HepG2 (cell line): ENCODE data around the gene PCGF2. TPM values are rescaled to one million over a fixed set of nuclear protein-coding genes. Genes with fewer than 3 reads are reported as not detected.

Source experiments
- DNMT3B ChIP-seq: conservative IDR thresholded peaks from 2 replicates; pipeline ENCODE4 v1.6.1; 2016; ENCODE audit warnings: missing biosample characterization, control low read depth
- FOXA3 ChIP-seq: IDR thresholded peaks from 2 replicates; pipeline ENCODE4 v1.6.1; 2016; ENCODE audit warnings: missing genetic modification reagents, missing compliant biosample characterization
- HCFC1 ChIP-seq: fragments of 150-350 bp; IDR thresholded peaks from 2 replicates; pipeline ENCODE4 v1.6.1; 2014; ENCODE audit warnings: low read depth, low read length
- IRF9 ChIP-seq: sonication (generic); formaldehyde crosslinking; IDR thresholded peaks from 2 replicates; pipeline ENCODE4 v1.8.0; 2022; ENCODE audit warnings: missing genetic modification reagents, mild to moderate bottlenecking, borderline replicate concordance
- KLF6 ChIP-seq: IDR thresholded peaks from 2 replicates; pipeline ENCODE4 v1.8.0; 2016; ENCODE audit warnings: missing biosample characterization, missing genetic modification reagents
- MYC ChIP-seq: sonication (generic); formaldehyde crosslinking; IDR thresholded peaks from 2 replicates; pipeline ENCODE4 v1.9.0; 2021; ENCODE audit warnings: missing genetic modification reagents, borderline replicate concordance
- SMARCE1 ChIP-seq: fragments of 450-650 bp; IDR thresholded peaks from 2 replicates; pipeline ENCODE4 v1.6.1; 2017; ENCODE audit warnings: borderline replicate concordance
- SNAPC2 ChIP-seq: sonication (generic); formaldehyde crosslinking; IDR thresholded peaks from 2 replicates; pipeline ENCODE4 v1.8.1; 2022; ENCODE audit warnings: mild to moderate bottlenecking, missing genetic modification reagents
- TCF7 ChIP-seq: sonication (generic); IDR thresholded peaks from 2 replicates; pipeline ENCODE4 v1.6.1; 2016; ENCODE audit warnings: antibody characterized with exemption, low read depth
- TCF7L2 ChIP-seq: IDR thresholded peaks from 2 replicates; pipeline ENCODE4 v1.6.1; 2011; ENCODE audit warnings: mild to moderate bottlenecking, low read depth, low read length, moderate library complexity
- ZGPAT ChIP-seq: IDR thresholded peaks from 2 replicates; pipeline ENCODE4 v1.6.1; 2016; ENCODE audit warnings: mild to moderate bottlenecking
- ZNF235 ChIP-seq: sonication (generic); formaldehyde crosslinking; IDR thresholded peaks from 2 replicates; pipeline ENCODE4 v1.8.1; 2023; ENCODE audit warnings: mild to moderate bottlenecking, missing genetic modification reagents, borderline replicate concordance
- ZNF362 ChIP-seq: sonication (generic); formaldehyde crosslinking; IDR thresholded peaks from 2 replicates; pipeline ENCODE4 v1.4.0; 2020; ENCODE audit warnings: missing genetic modification reagents, mild to moderate bottlenecking, borderline replicate concordance
- ZNF430 ChIP-seq: sonication (generic); formaldehyde crosslinking; IDR thresholded peaks from 2 replicates; pipeline ENCODE4 v1.9.0; 2021; ENCODE audit warnings: mild to moderate bottlenecking, missing genetic modification reagents
- ZNF441 ChIP-seq: sonication (generic); formaldehyde crosslinking; IDR thresholded peaks from 2 replicates; pipeline ENCODE4 v1.7.0; 2021; ENCODE audit warnings: missing genetic modification reagents, borderline replicate concordance
- ZNF646 ChIP-seq: sonication (generic); formaldehyde crosslinking; IDR thresholded peaks from 2 replicates; pipeline ENCODE4 v1.9.0; 2021; ENCODE audit warnings: mild to moderate bottlenecking, missing genetic modification reagents
- ZNF792 ChIP-seq: IDR thresholded peaks from 2 replicates; pipeline ENCODE4 v1.6.1; 2016
- ZNF816 ChIP-seq: sonication (generic); formaldehyde crosslinking; IDR thresholded peaks from 2 replicates; pipeline ENCODE4 v1.8.0; 2022; ENCODE audit warnings: missing genetic modification reagents, mild to moderate bottlenecking, borderline replicate concordance
- ZSCAN30 ChIP-seq: sonication (generic); formaldehyde crosslinking; IDR thresholded peaks from 2 replicates; pipeline ENCODE4 v1.5.0; 2020; ENCODE audit warnings: mild to moderate bottlenecking, missing genetic modification reagents
- polyA plus RNA-seq, 8 experiments: library from polyadenylated mRNA; depleted of rRNA in 3 of 8; stranded (reverse) in 7 of 8; unstranded in 1 of 8; fragments of >200 nt; fragmentation: Illumina TruSeq in 4 of 8; extraction: Trizol in 4 of 8; gene quantifications; 2 replicates each; pipeline versions ENCODE4 v1.2.1 to v1.2.3, GENCODE V29; 2011 to 2016; ENCODE audit warnings: low read depth in 4 of 8, missing spikeins in 1 of 8, mixed read lengths in 1 of 8; ENCODE audit not compliant: insufficient read depth in 1 of 8
- total RNA-seq, 5 experiments: library from RNA; depleted of rRNA; stranded (reverse); fragments of >200 nt; fragmentation: Illumina TruSeq; extraction: Trizol; gene quantifications; 2 replicates each; pipeline ENCODE4 v1.2.3, GENCODE V29; 2016; ENCODE audit warnings: low read depth in 1 of 5

PCGF2 gene
- total and polyA plus RNA-seq, 2 of the 13 experiments (the other 11 are each of a cell fraction or from before 2014, with no cell fraction given) = 11.6 to 29.4 TPM

- 0 out of 2 replicates have a peak, but pooled peaks have one; percentile 17 for TF ChIP-seq IRF9 (CRISPR knock-in tag)
- peak; percentile 87 for TF ChIP-seq FOXA3 (CRISPR knock-in tag)
- TF ChIP-seq ZGPAT = peak; percentile 100
- peak; percentile 88 for TF ChIP-seq MYC (CRISPR knock-in tag)
- peak; percentile 100 for TF ChIP-seq TCF7
- peak; percentile 54; the same call in 1 of the 2 replicates for TF ChIP-seq ZNF362 (CRISPR knock-in tag)
- no peak for TF ChIP-seq SMARCE1
- peak; percentile 96 for TF ChIP-seq DNMT3B
- TF ChIP-seq HCFC1 = no peak
- peak; percentile 78 for TF ChIP-seq SNAPC2 (CRISPR knock-in tag)
- TF ChIP-seq ZNF646 (CRISPR knock-in tag) = no peak
- peak; percentile 95 for TF ChIP-seq ZNF816
- TF ChIP-seq ZNF430 (CRISPR knock-in tag) = peak; percentile 99
- peak; percentile 70 for TF ChIP-seq ZNF792 (CRISPR knock-in tag)
- no peak; the same call in none of the 2 replicates for TF ChIP-seq ZSCAN30 (CRISPR knock-in tag)
- TF ChIP-seq ZNF235 (CRISPR knock-in tag) = peak; percentile 76; the same call in 1 of the 2 replicates
- TF ChIP-seq TCF7L2 = peak; percentile 99
- peak; percentile 64; the same call in 1 of the 2 replicates for TF ChIP-seq KLF6
- peak; percentile 94 for TF ChIP-seq ZNF441 (CRISPR knock-in tag)
Measured at GRCh38 chr17:38703742-38704605, 44.2 kb downstream of the PCGF2 start (continued).
